Muscle layer of duodenum (tissue), 2 donors: ENCODE results near the gene MACIR.

Source experiments
- H3K27ac ChIP-seq: one replicate; pipeline ENCODE4 v1.7.0; 2013; ENCODE audit warnings: mild to moderate bottlenecking, low read length
- H3K27me3 ChIP-seq: one replicate; pipeline ENCODE4 v1.7.0; 2013; ENCODE audit warnings: low read depth, mild to moderate bottlenecking, control low read depth, low read length
- H3K36me3 ChIP-seq, 2 donors: one replicate each; pipeline ENCODE4 v1.7.0; 2013; ENCODE audit warnings: low read length in 2 of 2, control low read depth in 1 of 2, mild to moderate bottlenecking in 1 of 2; ENCODE audit not compliant: insufficient read depth in 2 of 2, control insufficient read depth in 1 of 2
- H3K4me1 ChIP-seq, 2 donors: one replicate each; pipeline ENCODE4 v1.7.0; 2013; ENCODE audit warnings: low read length in 2 of 2, mild to moderate bottlenecking in 2 of 2, control low read depth in 1 of 2, moderate library complexity in 1 of 2; ENCODE audit not compliant: insufficient read depth in 2 of 2, control insufficient read depth in 1 of 2
- H3K4me3 ChIP-seq, 2 donors: one replicate each; pipeline ENCODE4 v1.7.0; 2013; ENCODE audit warnings: low read length in 2 of 2, low read depth in 1 of 2, mild to moderate bottlenecking in 1 of 2
- H3K9me3 ChIP-seq, 2 donors: one replicate each; pipeline ENCODE4 v1.7.0; 2013; ENCODE audit warnings: low read length in 2 of 2, control low read depth in 1 of 2, mild to moderate bottlenecking in 1 of 2; ENCODE audit not compliant: control insufficient read depth in 1 of 2
- donor health status: healthy.

MACIR gene

GRCh38 chr5:103293099-103293498, 34.5 kb downstream of the MACIR start:
- H3K9me3 ChIP-seq, result no peaks in the 10 kb centered on the region
- H3K36me3 ChIP-seq, result no peaks in the 10 kb centered on the region
- no peaks in the 10 kb centered on the region for H3K27me3 ChIP-seq
- no peak overlapping the region for H3K4me3 ChIP-seq
- no peaks in the 10 kb centered on the region for H3K4me1 ChIP-seq
- H3K27ac ChIP-seq, result no peak overlapping the region

- no peak overlapping the region for H3K27ac ChIP-seq
- no peaks in the 10 kb centered on the region for H3K27me3 ChIP-seq
- H3K36me3 ChIP-seq, result no peaks in the 10 kb centered on the region
- no peaks in the 10 kb centered on the region for H3K9me3 ChIP-seq
- no peak overlapping the region for H3K4me3 ChIP-seq
- no peaks in the 10 kb centered on the region for H3K4me1 ChIP-seq
Measured at GRCh38 chr5:103293719-103294118, 35.2 kb downstream of the MACIR start.

- H3K4me1 ChIP-seq, result no peaks in the 10 kb centered on the region
- H3K27me3 ChIP-seq, result no peaks in the 10 kb centered on the region
- no peak overlapping the region for H3K4me3 ChIP-seq
- no peak overlapping the region for H3K27ac ChIP-seq
- H3K36me3 ChIP-seq, result no peaks in the 10 kb centered on the region
- H3K9me3 ChIP-seq, result no peaks in the 10 kb centered on the region
Measured at GRCh38 chr5:103294906-103295305, 36.3 kb downstream of the MACIR start.

GRCh38 chr5:103295424-103295823, 36.9 kb downstream of the MACIR start:
- Histone ChIP-seq H3K4me1 (no peaks in the 10 kb centered on the region), H3K27ac (no peak overlapping the region), H3K4me3 (no peak overlapping the region), H3K27me3 (no peaks in the 10 kb centered on the region), H3K9me3 (no peaks in the 10 kb centered on the region), H3K36me3 (no peaks in the 10 kb centered on the region)

GRCh38 chr5:103295871-103296270, 37.3 kb downstream of the MACIR start:
- no peaks in the 10 kb centered on the region for H3K9me3 ChIP-seq
- H3K4me1 ChIP-seq, result no peaks in the 10 kb centered on the region
- no peak overlapping the region for H3K27ac ChIP-seq

GRCh38 chr5:103298117-103298516, 39.6 kb downstream of the MACIR start:
- H3K36me3 ChIP-seq, result no peaks in the 10 kb centered on the region
- H3K27ac ChIP-seq, result no peak overlapping the region
- H3K4me1 ChIP-seq, result no peaks in the 10 kb centered on the region
- no peaks in the 10 kb centered on the region for H3K27me3 ChIP-seq
- no peak overlapping the region for H3K4me3 ChIP-seq
- no peaks in the 10 kb centered on the region for H3K9me3 ChIP-seq

More at GRCh38 chr5:103295871-103296270, 37.3 kb downstream of the MACIR start:
- H3K27me3 ChIP-seq, result no peaks in the 10 kb centered on the region
- H3K4me3 ChIP-seq, result no peak overlapping the region
- no peaks in the 10 kb centered on the region for H3K36me3 ChIP-seq

- H3K27me3 ChIP-seq, result no peaks in the 10 kb centered on the region
- H3K9me3 ChIP-seq, result no peaks in the 10 kb centered on the region
- no peaks in the 10 kb centered on the region for H3K36me3 ChIP-seq
- no peak overlapping the region for H3K27ac ChIP-seq
- no peaks in the 10 kb centered on the region for H3K4me1 ChIP-seq
- H3K4me3 ChIP-seq, result no peak overlapping the region
Measured at GRCh38 chr5:103298607-103299188, 40.1 kb downstream of the MACIR start.

- Histone ChIP-seq H3K27ac (no peak overlapping the region), H3K4me1 (no peaks in the 10 kb centered on the region), H3K36me3 (no peaks in the 10 kb centered on the region), H3K27me3 (no peaks in the 10 kb centered on the region), H3K9me3 (no peaks in the 10 kb centered on the region), H3K4me3 (no peak overlapping the region)
Measured at GRCh38 chr5:103305809-103306208, 47.2 kb downstream of the MACIR start.

GRCh38 chr5:103307470-103307869, 48.9 kb downstream of the MACIR start:
- H3K27ac ChIP-seq, result no peak overlapping the region
- H3K27me3 ChIP-seq, result no peaks in the 10 kb centered on the region
- no peaks in the 10 kb centered on the region for H3K4me1 ChIP-seq
- no peaks in the 10 kb centered on the region for H3K36me3 ChIP-seq
- H3K4me3 ChIP-seq, result no peak overlapping the region
- H3K9me3 ChIP-seq, result no peaks in the 10 kb centered on the region

- Histone ChIP-seq H3K27ac (no peak overlapping the region), H3K4me1 (no peaks in the 10 kb centered on the region), H3K4me3 (no peak overlapping the region), H3K9me3 (no peaks in the 10 kb centered on the region), H3K36me3 (no peaks in the 10 kb centered on the region), H3K27me3 (no peaks in the 10 kb centered on the region)
Measured at GRCh38 chr5:103308774-103309173, 50.2 kb downstream of the MACIR start.

GRCh38 chr5:103313056-103313455, 54.5 kb downstream of the MACIR start:
- Histone ChIP-seq H3K4me1 (no peaks in the 10 kb centered on the region), H3K27ac (no peak overlapping the region), H3K9me3 (no peaks in the 10 kb centered on the region), H3K27me3 (no peaks in the 10 kb centered on the region), H3K36me3 (no peaks in the 10 kb centered on the region), H3K4me3 (no peak overlapping the region)

- no peak overlapping the region for H3K27ac ChIP-seq
- H3K27me3 ChIP-seq, result no peaks in the 10 kb centered on the region
- H3K36me3 ChIP-seq, result no peaks in the 10 kb centered on the region
- no peaks in the 10 kb centered on the region for H3K4me1 ChIP-seq
- no peak overlapping the region for H3K4me3 ChIP-seq
- no peaks in the 10 kb centered on the region for H3K9me3 ChIP-seq
Measured at GRCh38 chr5:103315455-103315854, 56.9 kb downstream of the MACIR start.
